HepG2 (cell line): Measurements from ENCODE around the gene ZNF747.

Source experiments
- NFATC3 ChIP-seq: sonication (generic); formaldehyde crosslinking; IDR thresholded peaks from 2 replicates; pipeline ENCODE4 v1.5.1; 2020; ENCODE audit warnings: mild to moderate bottlenecking, missing genetic modification reagents
- PTBP1 ChIP-seq: fragments of 200-400 bp; formaldehyde crosslinking; IDR thresholded peaks from 2 replicates; pipeline ENCODE4 v1.6.1; 2018; ENCODE audit warnings: low read length, low read depth; ENCODE audit not compliant: poor library complexity, severe bottlenecking

DNA sequence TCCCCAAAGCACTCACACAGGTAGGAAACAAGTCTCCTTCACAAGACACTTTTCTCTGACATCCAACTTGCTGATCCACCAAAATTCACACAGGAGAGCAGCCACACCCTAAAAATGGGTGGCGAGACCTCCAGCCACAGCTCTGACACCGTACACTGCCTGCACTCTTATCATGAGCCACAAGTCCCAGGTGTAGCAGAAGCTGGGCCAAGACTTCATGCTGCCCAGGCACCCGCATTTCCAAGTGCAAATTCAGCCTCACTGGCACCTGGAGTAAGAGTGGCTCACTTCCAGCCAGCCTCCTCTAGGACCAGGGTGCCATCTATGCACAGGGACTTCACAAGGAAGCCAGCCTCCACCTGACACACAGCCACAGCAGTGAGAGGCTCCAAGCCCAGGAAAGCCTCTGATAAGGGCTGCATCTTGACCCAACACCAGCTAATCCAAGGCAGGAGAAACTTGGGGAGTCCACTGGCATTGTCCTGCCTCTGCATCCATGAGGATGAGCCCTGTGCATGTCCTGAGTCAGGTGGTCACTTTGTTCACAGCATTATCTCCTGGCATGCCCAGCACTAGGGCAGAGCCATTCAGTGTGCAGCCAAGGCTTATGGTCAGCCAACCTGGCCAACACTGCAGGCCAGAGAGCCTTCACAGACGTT, 5.7 kb downstream of the ZNF747 start:
- TF ChIP-seq PTBP1, result no peak
- TF ChIP-seq NFATC3, result no peak
